SW480 (cell line): ENCODE results near the gene ERGIC2.
"Not testable (repeated sequence)": the region's sequence is repeated elsewhere in the genome, so short reads cannot be mapped to it uniquely, and the experiment has no call there.

Source experiments
- DNase-seq: peaks from one replicate; pipeline ENCODE4 v3.0.0-alpha.2; 2016; ENCODE audit warnings: low spot score

The ERGIC2 gene

GRCh38 chr12:29299633-29300032, 81.3 kb downstream of the ERGIC2 start:
- no peak for DNase-seq

GRCh38 chr12:29291226-29291625, 89.7 kb downstream of the ERGIC2 start:
- no peak for DNase-seq

- not testable (repeated sequence) for DNase-seq
Measured at GRCh38 chr12:29290475-29290874, 90.5 kb downstream of the ERGIC2 start.

GRCh38 chr12:29288031-29288430, 92.9 kb downstream of the ERGIC2 start:
- no peak for DNase-seq

- no peak for DNase-seq
Measured at GRCh38 chr12:29287622-29288021, 93.3 kb downstream of the ERGIC2 start.
